Measurements from ENCODE around the gene TMEM41B. TPM values are rescaled to one million over a fixed set of nuclear protein-coding genes. Genes with fewer than 3 reads are reported as not detected.
"Not testable (repeated sequence)": the region's sequence is repeated elsewhere in the genome, so short reads cannot be mapped to it uniquely, and the experiment has no call there.

The TMEM41B gene
- total RNA-seq, 1 experiment from 2014 or later, result 55.1 TPM

- no peak for TF ChIP-seq CTCF (conservative IDR thresholded peaks at IDR 0.05; ENCODE audit: low read depth, low read length)
- POLR2A ChIA-PET (ENCODE audit: low non-redundant PET), result no interaction called here
- peaks cover 3% of the 10 kb centered on the region for H3K4me1 ChIP-seq (ENCODE audit: insufficient read depth, low read length, poor library complexity, severe bottlenecking)
- DNase-seq (ENCODE audit: low spot score), result no peak
- H3K27me3 ChIP-seq (replicated peaks; ENCODE audit: insufficient read depth, low read depth, low read length, poor library complexity), result no peaks in the 10 kb centered on the region
- BruUV-seq (replicated peaks), result no TSS peak
- H3K36me3 ChIP-seq (ENCODE audit: insufficient read depth, low read length, poor library complexity, severe bottlenecking), result no peaks in the 10 kb centered on the region
- CTCF ChIA-PET, result no interaction called here
- H3K4me3 ChIP-seq (ENCODE audit: low read depth, low read length, poor library complexity, severe bottlenecking), result no peak overlapping the region
- H3K27ac ChIP-seq (ENCODE audit: low read depth, low read length, poor library complexity, severe bottlenecking), result no peak overlapping the region
- intact Hi-C loops (cut with micrococcal nuclease; ENCODE audit: unreplicated experiment), result no loop called here
- no peaks in the 10 kb centered on the region for H3K9me3 ChIP-seq (ENCODE audit: low read depth, low read length, poor library complexity, severe bottlenecking)
These were observed 66.5 kb downstream of the TMEM41B start for GRCh38 chr11:9247863-9248262.

GRCh38 chr11:9236242-9236641 is 78.2 kb downstream of the TMEM41B start:
- CTCF ChIA-PET; intact Hi-C loops (cut with micrococcal nuclease; ENCODE audit: unreplicated experiment); H3K4me1 ChIP-seq (ENCODE audit: insufficient read depth, low read length, poor library complexity, severe bottlenecking); H3K36me3 ChIP-seq (ENCODE audit: insufficient read depth, low read length, poor library complexity, severe bottlenecking); BruUV-seq (replicated peaks); POLR2A ChIA-PET (ENCODE audit: low non-redundant PET); H3K27me3 ChIP-seq (replicated peaks; ENCODE audit: insufficient read depth, low read depth, low read length, poor library complexity); H3K27ac ChIP-seq (ENCODE audit: low read depth, low read length, poor library complexity, severe bottlenecking); H3K4me3 ChIP-seq (ENCODE audit: low read depth, low read length, poor library complexity, severe bottlenecking); DNase-seq (ENCODE audit: low spot score); H3K9me3 ChIP-seq (ENCODE audit: low read depth, low read length, poor library complexity, severe bottlenecking): not testable (repeated sequence)

DNA sequence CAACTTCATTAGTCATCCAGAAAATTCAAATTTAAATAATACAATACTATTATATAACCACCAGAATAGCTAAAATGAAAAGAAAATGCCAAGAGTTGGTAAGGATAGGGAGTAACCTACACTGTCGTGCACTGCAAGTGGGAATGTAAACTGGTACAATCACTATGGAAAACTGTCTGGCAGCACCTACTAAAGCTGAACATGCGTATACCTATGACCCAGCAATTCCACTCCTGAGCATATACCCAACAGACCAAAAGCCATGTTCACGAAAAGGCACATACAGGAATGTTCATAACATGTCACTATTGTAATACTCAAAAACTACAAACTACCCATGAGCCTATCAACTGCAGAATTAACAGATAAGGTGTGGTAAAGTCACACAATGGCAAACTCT is 81.9 kb downstream of the TMEM41B start:
- Histone ChIP-seq H3K27me3 (replicated peaks; ENCODE audit: insufficient read depth, low read depth, low read length, poor library complexity) (no peaks in the 10 kb centered on the region), H3K4me3 (ENCODE audit: low read depth, low read length, poor library complexity, severe bottlenecking) (no peak overlapping the region), H3K36me3 (ENCODE audit: insufficient read depth, low read length, poor library complexity, severe bottlenecking) (no peaks in the 10 kb centered on the region), H3K9me3 (ENCODE audit: low read depth, low read length, poor library complexity, severe bottlenecking) (peaks cover 4% of the 10 kb centered on the region), H3K4me1 (ENCODE audit: insufficient read depth, low read length, poor library complexity, severe bottlenecking) (peaks cover 7% of the 10 kb centered on the region), H3K27ac (ENCODE audit: low read depth, low read length, poor library complexity, severe bottlenecking) (peak overlapping the region; percentile 28)
- POLR2A ChIA-PET (ENCODE audit: low non-redundant PET), result no interaction called here
- no TSS peak for BruUV-seq (replicated peaks)
- TF ChIP-seq CTCF (conservative IDR thresholded peaks at IDR 0.05; ENCODE audit: low read depth, low read length) (no peak), EZH2 (IDR thresholded peaks at IDR 0.05; ENCODE audit: borderline replicate concordance, low read depth, low read length, poor library complexity, severe bottlenecking) (no peak)
- CTCF ChIA-PET, result no interaction called here
- intact Hi-C loops (cut with micrococcal nuclease; ENCODE audit: unreplicated experiment), result no loop called here
- DNase-seq (ENCODE audit: low spot score), result no peak

DNA sequence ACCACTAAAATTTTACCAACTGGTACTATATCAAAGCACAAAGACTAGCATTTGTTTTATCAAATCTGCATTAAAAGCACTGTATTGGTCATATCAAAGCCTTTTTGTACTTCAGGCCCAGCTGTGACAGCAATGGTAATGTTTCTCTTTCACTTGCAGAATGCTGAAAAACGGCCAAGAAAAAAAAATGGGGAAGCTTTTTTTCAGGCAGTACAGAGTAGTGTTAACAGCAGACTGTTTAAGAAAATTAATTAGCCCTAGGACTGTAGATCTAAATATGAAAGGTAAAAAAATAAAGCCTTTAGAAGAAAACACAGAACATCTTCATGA is 82.6 kb downstream of the TMEM41B start:
- no TSS peak for BruUV-seq (replicated peaks)
- ChIA-PET CTCF (no interaction called here), POLR2A (ENCODE audit: low non-redundant PET) (no interaction called here)
- Histone ChIP-seq H3K4me1 (ENCODE audit: insufficient read depth, low read length, poor library complexity, severe bottlenecking) (peaks cover 7% of the 10 kb centered on the region), H3K36me3 (ENCODE audit: insufficient read depth, low read length, poor library complexity, severe bottlenecking) (no peaks in the 10 kb centered on the region), H3K27me3 (replicated peaks; ENCODE audit: insufficient read depth, low read depth, low read length, poor library complexity) (no peaks in the 10 kb centered on the region), H3K27ac (ENCODE audit: low read depth, low read length, poor library complexity, severe bottlenecking) (no peak overlapping the region), H3K4me3 (ENCODE audit: low read depth, low read length, poor library complexity, severe bottlenecking) (no peak overlapping the region), H3K9me3 (ENCODE audit: low read depth, low read length, poor library complexity, severe bottlenecking) (peaks cover 4% of the 10 kb centered on the region)
- no peak for DNase-seq (ENCODE audit: low spot score)
- TF ChIP-seq CTCF (conservative IDR thresholded peaks at IDR 0.05; ENCODE audit: low read depth, low read length), result no peak
- TF ChIP-seq EZH2 (IDR thresholded peaks at IDR 0.05; ENCODE audit: borderline replicate concordance, low read depth, low read length, poor library complexity, severe bottlenecking), result no peak
- intact Hi-C loops (cut with micrococcal nuclease; ENCODE audit: unreplicated experiment), result no loop called here

Other genes starting within 250 kb of the TMEM41B start
- gene SCUBE2, start 223.0 kb downstream of the TMEM41B start, total RNA-seq (2021), result 1.1 and 1.4 TPM in 2 replicates
- 65.4 and 69.7 TPM in 2 replicates for gene DENND5A, start 49.2 kb downstream of the TMEM41B start, total RNA-seq (2021)
- gene IPO7, start 70.1 kb upstream of the TMEM41B start, total RNA-seq (2021), result 141 and 174 TPM in 2 replicates
- gene ZNF143, start 146.4 kb upstream of the TMEM41B start, total RNA-seq (2021), result 29.5 and 32.1 TPM in 2 replicates